Stimulated activated CD4-positive, alpha-beta T cell treated with anti-CD3 and anti-CD28 coated beads, Interleukin-1b, Interleukin-23, amount 100 ng/mL, for 48 hours (primary cell): ENCODE results near the gene SMYD3.

Source experiments
- DNase-seq: peaks from one replicate; pipeline ENCODE4 v3.0.0-alpha.2; 2020

Gene SMYD3

DNA sequence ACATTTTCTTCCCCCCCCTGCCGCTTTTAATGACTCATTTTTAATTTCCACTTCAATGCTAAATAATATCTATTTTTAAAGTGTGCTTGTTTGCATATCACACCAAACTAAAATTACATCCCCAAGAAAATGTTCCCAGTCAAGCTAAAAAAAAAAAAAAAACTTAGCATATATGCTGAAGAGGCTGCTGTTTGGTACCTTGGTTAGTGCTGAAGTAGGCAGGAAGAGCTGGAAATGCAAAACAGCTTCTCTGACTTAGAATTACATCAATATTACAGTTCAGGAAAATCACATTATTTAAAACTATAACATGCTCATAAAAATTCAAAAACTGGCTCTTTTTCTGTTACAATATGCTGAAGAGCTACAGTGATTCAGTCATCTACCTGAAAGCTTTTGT is 372.3 kb downstream of the SMYD3 start:
- no peak for DNase-seq

DNA sequence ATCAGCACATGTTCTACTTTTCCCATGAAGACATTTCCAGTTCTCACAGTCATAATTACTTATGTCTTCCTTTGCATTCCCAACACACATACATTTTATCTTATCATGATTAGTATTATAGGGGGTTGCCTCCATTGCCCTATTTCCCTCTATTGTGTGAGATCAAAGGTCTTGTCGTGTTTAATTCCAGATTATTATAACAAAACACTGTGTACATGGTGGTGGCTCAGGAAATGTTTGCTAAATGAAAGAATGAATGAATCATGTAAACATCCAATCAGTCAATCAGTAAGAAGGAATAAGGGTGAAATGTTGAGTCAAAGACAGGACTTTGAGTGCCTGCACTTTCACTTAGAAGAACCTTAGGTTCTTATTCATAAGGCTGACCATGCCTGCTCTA is 376.0 kb downstream of the SMYD3 start:
- DNase-seq: no peak

DNA sequence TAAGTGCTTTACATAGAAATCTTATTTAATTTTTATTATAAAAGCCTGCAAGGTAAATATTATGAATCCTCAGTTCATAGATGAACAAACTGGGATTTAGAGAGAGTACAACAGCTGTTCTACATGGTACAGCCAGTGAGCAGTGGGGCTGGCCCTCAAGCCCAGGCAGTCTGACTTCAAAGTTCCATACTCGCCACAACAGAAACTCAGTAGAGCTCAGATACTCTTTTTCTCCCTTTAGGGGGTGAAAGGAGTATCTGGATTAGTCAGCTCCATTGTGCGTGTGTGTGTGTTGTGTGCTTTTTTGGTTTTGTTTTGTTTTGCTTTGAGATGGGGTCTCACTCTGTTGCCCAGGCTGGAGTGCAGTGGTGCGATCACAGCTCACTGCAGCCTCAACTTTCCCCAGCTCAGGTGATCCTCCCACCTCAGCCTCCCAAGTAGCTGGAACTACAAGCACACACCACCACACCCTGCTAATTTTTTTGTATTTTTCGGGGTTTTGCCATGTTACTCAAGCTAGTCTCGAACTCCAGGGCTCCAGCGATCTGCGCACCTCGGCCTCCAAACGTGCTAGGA is 378.5 kb downstream of the SMYD3 start:
- no peak for DNase-seq

DNA sequence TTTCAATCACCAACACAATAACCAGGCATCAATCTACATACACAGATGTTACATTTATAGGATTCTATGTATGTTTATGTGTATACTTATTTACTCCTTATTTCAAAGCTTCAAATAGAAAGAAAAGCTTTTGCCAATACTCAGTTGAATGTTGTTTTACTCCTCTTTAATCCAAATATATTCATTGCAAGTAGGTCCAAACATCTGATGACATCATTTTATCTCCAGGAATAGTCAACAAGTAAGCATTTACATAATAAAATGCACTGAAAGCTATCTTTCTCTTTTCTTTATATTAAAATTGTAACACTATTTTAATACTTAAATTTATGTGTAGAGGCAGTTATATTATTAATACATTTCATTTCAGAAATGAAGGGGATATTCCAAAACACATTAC is 380.5 kb downstream of the SMYD3 start:
- DNase-seq: no peak

DNA sequence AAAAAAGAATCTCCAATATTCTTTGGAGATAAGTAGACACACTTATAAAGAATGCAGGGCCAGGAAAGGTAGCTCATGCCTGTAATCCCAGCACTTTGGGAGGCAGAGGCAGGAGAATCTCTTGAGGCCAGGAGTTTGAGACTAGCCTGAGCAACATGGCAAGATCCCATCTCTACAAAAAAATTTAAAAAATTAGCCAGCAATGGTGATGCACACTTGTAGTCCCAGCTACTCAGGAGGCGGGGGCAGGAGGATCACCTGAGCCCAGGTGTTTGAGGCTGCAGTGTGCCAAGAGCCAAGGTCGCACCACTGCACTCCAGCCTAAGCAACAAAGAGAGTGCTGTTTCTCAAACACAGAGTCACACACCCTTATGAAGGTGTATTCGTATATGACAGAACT is 385.0 kb downstream of the SMYD3 start:
- DNase-seq: no peak

DNA sequence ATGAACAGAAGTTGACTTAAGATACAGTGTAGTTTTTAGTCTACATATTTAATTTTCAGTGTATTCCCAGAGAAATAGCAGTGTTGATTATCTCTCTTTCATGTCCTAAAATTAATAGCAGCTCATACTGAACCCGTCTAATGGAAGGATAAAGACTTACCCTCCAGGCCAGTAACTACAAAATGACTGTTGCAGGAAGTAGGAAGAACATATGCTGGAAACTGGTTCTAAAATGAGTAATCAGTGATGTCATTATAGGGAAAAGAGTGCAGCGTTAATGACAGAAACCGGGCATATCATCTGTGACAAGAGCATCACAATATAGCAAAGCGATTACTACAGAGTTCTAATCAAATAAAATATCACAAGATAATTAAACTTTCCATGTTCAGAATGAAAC is 385.5 kb downstream of the SMYD3 start:
- no peak for DNase-seq

DNA sequence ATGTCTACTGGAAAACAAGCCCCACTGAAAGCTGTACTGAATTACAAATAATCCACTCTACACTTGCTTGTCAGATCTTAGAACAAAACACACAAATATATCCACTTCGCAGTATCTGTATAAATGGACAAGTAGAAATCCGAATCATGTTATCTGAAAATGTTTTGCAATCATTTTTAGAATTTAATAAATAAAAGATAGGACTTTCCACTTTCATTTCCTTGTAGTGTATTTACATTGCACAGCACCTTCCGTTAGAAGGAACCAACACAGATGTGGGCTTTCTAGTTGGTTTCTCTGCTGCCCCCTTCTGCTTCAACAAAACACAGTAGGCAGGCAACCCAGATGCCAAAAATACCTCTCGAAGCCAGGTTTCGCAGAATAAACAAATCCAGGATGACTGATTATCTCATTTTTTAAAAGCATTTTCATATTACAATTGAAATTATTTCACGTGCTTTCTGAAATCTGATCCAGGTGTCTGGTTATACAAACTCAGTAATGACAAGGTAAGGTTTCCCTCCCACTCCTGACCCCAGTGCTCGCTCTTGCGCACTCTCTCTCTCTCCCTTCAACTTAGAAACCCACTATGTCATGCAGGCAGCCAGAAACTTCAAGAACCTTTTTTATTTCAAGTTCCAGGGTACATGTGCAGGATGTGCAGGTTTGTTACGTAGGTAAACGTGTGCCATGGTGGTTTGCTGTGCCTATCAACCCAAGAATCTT is 389.9 kb downstream of the SMYD3 start:
- peak; percentile 6 for DNase-seq

DNA sequence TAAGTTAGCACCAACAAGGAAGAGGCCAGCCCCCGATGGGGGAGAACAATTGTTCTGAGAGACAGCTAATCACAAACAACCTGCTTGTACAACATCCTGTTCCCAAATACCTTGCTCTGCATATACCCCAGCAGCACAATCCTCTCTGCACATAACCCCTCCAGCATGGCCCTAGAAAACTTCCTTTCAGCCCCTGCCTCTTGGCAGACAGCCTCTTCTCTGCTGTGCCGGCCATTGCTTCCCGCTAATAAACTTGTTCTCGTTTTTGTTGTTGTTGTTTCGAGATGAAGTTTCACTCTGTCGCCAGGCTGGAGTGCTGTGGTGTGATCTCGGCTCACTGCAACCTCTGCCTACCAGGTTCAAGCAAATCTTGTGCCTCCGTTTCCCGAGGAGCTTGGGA is 392.7 kb downstream of the SMYD3 start:
- no peak for DNase-seq

DNA sequence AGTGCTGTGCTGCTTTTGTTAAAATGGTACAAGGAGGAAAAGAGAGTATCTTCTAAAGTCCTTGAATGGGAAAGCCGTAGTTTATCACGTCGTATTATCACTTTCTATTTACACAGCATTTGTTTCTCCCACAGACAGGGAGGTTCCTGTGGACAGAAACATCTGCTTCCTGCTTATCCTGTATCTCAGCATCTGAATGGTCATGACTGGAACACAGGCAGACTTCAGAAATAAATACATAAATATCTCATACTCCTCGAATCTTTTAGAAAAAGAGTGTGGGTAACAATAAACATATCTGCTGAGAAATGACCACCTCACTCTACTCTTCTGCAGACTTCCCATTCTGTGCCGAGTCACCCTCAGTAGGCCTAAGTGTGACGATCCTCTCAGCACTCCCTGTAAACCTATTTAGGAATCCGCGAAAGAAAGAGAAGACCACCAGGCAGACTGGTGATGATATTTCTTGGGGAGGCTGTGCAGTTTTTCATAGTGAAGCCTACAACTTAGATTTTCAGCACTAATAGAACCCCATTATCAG is 393.5 kb downstream of the SMYD3 start:
- no peak for DNase-seq

DNA sequence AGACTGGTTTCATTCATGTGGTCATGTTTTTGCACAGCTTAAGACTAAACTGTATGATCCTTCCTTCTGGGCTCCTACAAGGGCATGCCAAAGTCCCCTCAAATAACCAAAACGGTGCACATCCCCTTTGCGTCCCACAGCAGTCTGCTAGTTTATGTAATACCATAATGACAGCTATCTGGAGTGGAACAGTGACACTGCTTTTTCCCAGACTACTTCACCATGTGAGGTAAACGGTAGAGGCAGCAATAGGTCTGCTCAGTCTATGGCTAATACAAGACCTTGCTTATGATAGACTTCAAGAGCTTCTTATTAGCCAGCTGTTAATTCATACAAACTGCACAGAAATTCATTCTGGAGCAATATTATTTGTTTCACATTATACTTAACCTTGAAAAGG is 395.5 kb downstream of the SMYD3 start:
- no peak for DNase-seq

DNA sequence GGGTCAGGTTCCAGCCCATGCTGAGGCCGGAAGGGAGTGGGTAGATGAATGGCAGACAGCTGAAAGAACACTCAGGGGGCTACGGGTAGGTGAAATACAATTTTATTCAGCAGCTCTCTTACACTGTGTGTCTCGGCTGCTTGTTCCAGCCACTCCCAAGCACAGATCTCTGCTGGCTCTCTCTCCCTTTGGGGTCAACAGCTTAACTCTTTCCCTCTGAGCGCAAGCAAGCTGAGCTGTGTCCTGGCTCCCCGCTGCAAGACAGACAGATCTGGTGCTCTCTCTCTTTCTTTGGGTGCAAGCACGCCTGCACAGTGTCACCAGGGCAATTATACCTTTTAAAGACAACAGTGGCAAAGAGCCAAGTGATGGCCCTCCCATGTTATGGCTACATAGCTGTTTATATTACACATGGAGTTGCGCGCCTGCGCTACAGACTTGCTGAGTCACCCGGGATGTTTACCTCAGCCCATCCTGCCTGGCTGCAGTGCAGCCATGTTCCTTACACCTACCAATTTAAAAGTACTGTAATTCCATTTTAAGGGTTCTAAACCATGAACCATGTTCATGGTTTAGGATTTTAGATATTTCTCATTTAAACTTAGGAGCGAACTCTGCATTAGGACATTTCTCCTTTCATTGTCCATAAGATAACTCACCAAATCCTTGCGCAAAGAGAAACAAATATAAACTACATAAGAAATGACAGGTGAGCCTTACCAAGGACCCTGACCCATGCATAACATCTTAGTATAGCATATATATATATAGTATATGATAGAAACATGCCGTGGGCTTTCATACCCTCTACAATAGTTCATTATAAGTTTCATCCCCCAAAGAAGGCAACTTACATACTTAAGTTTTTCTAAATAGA is 396.5 kb downstream of the SMYD3 start:
- no peak for DNase-seq

DNA sequence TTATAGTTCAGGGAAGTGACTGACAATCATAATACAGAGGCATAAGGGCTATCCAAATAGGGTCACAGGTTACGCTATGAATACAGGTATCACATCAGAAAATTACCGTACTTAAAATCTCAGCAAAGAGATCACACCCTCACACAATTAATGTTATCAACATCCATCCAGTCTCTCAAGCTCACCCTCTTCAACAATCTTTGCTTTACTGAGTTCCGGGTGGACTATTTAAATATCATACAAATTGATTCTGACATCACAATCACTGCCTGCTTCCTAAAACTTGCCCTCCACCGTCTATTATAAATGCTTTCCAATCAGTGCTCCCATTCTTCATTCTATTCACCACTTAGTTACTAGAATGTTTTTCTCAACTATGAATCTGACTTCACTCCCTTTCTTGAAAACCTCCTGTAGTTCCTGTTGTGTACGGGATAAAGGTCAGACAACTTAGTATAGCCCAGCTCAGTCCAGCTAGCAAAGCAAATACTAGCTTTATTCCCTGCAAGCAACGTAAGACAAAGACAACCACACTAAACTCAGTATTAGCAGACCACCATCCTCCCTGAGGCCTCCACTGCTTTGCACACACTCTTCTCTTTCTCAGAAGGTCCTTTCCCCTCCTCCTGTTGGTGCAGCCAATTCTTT is 398.7 kb downstream of the SMYD3 start:
- DNase-seq: no peak

DNA sequence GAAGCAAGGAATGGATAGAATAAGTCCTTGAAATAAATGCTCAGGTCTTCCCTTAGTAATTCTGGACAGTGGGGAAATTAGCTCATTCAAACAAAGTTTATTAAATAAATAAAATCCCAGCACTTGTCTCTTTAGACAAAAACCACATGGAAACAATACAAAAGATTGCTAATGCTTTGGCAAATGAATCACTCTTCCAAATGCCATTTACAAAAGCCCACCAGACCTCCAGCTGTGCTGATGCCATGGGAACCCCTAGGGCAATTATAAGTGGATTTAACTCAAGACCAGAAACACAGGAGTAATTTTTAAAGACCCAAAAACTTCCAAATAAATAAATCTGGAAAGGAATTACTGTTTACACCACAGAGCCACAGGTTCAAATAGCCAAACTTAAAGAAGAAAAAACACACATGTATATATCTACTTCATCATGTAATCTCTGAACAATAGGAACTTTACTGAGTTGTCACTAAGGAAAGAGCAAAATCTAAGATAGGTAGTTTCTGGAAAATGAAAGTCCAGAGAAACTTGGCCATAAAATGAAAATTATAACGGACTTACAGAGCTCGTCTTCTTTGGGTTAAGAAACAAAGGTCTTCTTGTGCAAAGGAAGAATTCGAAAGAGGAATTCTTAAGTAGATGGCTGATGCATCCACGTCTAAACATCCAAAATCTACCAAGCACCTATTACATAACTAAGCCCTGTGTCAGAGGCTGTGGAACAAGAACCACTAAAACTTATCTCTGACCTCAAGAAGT is 399.4 kb downstream of the SMYD3 start:
- DNase-seq: no peak

DNA sequence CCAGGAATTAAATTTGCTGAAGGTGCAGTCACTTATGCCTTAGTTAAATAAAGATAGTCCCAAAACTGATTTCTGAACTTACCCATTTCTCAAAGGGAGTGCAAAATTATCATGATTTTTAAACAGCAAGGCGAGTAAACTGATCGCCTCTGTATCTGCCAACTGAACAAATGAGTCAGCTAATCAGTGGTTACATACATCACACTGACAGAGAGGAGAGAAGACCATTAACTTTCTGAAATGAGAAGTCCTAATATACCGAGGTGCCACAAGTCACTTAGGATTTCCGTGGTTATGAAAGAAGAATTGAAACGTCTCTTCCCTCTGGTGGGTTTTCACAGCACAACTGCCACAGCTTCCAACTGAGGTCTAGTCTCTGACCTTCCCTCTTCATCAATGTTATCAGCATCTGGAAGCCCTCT is 400.7 kb downstream of the SMYD3 start:
- no peak for DNase-seq

DNA sequence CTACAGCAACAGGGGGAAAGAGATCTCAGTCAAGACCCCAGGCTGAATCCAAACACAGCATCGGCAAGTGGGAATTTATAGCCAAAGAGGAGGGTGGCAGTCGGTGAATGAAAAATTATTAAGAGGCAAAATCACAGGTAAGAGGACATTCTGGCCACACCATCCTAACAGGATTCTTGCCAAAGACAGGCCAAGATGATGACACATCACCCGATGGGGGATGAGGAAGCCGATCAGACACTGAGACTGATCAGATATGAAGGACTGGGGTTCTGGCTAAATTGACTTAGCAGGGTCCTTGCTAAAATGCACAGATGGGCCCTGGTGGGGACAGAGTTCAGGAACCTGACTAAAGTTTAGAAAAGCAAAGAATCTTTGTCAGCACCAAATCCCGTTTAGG is 402.2 kb downstream of the SMYD3 start:
- no peak for DNase-seq

DNA sequence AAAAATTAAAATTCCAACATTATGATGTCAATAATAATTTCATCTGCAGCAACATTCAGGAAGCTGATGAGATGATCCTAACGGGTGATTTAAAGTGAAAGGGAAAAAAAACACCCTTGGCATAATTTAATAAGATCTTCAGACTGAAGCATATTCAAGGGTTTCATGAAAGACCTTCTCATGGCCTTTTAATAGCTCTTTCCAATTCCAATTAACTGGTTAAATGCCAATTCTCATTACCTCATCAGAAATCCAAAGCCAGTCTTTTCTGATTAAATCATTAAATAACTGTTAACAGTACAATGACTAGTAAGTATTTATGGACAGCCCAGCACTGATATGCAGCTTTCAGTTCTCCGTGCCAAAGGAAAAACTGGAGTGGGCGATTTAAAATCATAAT is 407.5 kb downstream of the SMYD3 start:
- no peak for DNase-seq

DNA sequence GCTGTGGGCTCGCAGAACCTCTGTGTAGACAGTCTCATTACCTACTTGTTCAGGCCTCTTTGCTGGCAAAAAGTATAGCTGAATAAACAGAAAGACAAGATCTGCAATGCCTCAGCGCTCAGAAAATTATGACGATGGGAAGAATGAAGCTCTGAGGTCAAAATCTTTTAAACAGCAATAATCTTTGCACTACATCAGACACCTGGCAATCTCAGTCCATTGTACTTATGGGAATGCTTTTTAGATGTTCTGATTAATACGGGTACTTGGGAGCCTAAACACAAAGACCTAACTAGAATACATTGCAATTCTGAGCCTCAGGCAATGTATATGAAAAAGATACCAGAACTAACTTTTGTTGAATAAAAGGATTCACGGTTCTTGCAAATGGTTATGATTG is 410.7 kb downstream of the SMYD3 start:
- DNase-seq: no peak

DNA sequence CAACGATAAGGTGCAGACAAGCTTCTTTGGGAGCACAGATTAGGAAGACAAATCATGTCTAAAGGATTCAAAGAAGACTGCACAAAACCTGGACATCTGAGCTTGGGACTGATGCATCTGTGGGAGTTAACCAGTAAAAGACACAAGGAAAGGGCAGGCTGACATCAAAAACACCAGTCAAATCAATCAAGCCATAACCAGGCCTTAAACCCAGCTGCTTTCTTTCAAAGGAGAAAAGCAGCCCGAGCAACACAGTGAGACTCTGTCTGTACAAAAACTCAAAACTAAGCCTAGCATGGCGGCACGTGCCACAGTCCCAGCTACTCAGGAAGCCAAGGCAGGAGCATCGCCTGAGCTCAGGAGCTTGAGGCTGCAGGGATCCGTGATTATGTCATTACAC is 411.6 kb downstream of the SMYD3 start:
- no peak for DNase-seq

DNA sequence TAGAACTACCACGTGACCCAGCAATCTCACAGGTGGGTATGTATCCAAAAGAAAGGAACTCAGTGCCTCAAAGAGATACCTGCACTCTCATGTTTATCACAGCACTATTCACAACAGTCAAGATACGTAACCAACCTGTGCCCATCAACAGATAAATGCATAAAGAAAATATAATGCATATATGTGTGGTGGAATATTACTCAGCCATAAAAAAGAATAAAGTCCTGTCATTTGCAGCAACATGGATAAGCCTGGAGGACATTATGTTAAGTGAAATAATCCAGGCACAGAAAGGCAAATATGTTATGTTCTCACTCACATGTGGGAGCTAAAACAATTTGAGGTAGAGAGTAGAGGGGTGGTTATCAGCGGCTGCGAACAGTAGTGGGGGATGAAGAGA is 413.8 kb downstream of the SMYD3 start:
- DNase-seq: no peak

DNA sequence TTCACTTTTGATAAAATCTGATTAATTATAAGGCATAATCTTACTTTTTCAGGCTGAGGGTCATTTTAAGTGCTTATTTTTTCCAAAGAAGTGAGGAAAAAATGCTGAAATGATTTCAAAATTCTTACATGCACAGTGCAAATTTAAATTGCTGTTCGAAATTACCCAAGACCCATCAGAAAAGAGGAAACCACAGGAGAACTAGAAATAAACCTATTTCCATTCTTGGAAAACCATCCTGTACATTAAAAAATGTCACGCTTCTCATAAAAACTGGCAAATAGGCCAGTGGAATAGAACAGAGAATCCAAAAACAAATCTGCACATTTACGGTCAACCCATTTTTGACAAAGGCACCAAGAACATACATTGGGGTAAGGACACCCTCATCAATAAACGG is 414.9 kb downstream of the SMYD3 start:
- DNase-seq: no peak

DNA sequence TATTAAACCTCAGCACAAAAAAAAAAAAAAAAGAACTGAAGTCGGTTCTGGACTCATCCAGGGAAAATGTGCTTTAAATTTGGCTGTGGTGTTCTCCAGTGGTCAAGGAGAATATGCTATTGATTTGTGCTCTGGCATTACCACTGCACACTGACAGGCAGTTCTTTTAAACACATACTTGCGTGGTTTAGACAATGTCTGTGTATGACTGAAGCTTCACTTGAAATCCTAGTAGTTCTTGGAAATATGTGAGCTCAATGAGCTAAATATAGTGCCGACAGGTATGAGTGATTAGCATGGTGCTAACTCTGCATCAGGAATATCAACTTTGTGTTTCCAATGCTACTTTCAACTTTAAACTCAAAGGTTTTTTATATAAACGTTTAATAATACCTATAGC is 415.6 kb downstream of the SMYD3 start:
- no peak for DNase-seq

DNA sequence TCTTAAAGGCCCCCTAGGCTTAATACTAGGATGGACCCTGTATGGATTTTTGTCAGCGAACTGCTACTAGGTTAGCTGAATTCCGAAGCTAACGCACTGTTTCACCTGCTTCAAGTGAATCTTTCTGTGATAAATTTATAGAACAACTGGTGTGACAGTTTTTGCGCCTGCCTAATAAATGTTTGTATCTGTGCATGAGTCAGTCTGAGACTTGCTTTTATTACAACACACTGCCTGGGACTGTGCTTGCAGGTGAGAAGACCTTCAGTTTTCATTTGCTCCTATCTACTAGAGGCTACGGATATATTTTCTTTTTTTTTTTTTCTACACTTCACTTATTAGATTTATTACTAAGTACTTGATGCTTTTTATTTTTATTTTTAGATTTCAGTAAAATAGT is 420.9 kb downstream of the SMYD3 start:
- no peak for DNase-seq

DNA sequence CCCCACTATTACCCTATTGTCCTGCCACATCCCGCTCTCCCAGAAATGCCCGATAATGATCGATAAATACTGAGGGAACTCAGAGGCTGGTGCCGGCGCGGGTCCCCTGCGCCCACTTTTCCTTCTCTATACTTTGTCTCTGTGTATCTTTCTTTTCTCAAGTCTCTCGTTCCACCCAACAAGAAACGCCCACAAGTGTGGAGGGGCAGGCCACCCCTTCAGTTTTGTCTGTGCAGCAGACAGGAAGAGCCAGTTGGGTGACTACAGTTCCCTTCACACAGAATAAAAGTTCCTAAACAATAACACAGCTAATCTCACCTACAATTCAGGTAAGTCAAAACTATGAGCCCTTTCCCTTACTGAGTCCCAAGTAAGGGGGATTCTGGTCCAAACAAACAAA is 423.7 kb downstream of the SMYD3 start:
- DNase-seq: no peak
